PC-3 (cell line): ENCODE measurements around the gene RALA.

Experiments used
- CTCF ChIP-seq: fragments of 300-600 bp; sonication (generic); conservative IDR thresholded peaks from 2 replicates; pipeline ENCODE4 v1.5.1; 2017; ENCODE audit warnings: antibody characterized with exemption, low read depth, mild to moderate bottlenecking, low read length
- EZH2phosphoT487 ChIP-seq: fragments of 300-600 bp; sonication (generic); IDR thresholded peaks from 2 replicates; pipeline ENCODE4 v1.6.1; 2018; ENCODE audit warnings: mild to moderate bottlenecking, antibody characterized with exemption, low read length, borderline replicate concordance

- TF ChIP-seq CTCF (no peak), EZH2phosphoT487 (no peak)
Measured at GRCh38 chr7:39621261-39621660, 2.1 kb upstream of the RALA start.
